Measurements from ENCODE around the gene HUWE1.

DNA sequence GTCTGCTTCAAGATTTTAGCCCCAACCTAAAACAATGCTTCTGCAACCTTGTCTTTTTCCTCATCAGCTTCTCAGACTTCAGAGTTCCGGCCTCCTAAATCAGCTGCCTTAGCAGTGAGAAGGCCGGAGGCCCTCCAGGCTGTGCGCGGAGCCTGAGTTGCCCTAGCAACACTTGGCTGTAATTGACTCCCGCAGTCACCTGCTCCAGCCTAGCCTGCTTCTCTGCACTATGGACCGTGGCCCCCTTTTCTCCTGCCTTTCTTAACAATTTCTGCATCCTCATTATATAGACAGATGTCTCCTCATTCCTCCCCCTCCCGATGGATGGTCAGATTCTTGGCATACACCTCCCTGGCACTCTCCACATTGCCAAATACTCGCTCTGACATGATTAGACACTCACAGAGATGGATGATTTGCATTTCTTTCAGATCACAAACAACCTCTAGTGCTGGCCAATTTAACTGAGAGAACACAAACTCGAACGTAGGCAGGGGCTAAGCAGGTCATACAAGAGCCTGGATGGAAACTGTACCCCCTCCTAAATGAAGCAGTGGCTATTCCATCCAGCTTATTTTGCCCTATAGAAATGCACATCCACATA lies 9.5 kb upstream of the HUWE1 start:
- no peak for TF ChIP-seq CTCF (IDR thresholded peaks at IDR 0.05)
- TF ChIP-seq, protein P1, sequence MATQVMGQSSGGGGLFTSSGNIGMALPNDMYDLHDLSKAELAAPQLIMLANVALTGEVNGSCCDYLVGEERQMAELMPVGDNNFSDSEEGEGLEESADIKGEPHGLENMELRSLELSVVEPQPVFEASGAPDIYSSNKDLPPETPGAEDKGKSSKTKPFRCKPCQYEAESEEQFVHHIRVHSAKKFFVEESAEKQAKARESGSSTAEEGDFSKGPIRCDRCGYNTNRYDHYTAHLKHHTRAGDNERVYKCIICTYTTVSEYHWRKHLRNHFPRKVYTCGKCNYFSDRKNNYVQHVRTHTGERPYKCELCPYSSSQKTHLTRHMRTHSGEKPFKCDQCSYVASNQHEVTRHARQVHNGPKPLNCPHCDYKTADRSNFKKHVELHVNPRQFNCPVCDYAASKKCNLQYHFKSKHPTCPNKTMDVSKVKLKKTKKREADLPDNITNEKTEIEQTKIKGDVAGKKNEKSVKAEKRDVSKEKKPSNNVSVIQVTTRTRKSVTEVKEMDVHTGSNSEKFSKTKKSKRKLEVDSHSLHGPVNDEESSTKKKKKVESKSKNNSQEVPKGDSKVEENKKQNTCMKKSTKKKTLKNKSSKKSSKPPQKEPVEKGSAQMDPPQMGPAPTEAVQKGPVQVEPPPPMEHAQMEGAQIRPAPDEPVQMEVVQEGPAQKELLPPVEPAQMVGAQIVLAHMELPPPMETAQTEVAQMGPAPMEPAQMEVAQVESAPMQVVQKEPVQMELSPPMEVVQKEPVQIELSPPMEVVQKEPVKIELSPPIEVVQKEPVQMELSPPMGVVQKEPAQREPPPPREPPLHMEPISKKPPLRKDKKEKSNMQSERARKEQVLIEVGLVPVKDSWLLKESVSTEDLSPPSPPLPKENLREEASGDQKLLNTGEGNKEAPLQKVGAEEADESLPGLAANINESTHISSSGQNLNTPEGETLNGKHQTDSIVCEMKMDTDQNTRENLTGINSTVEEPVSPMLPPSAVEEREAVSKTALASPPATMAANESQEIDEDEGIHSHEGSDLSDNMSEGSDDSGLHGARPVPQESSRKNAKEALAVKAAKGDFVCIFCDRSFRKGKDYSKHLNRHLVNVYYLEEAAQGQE (IDR thresholded peaks at IDR 0.05; ENCODE audit: insufficient read depth in 1 of 2, low read depth in 2 of 2, low read length in 1 of 2), result no peak
